TTC549 (cell line): Measurements from ENCODE around the gene ENPEP.
"Not testable (repeated sequence)": the region's sequence is repeated elsewhere in the genome, so short reads cannot be mapped to it uniquely, and the experiment has no call there.

Experiments used
- FAIRE-seq: peaks from 2 replicates; lab custom pipeline; 2012; peaks lifted over from hg19 to GRCh38; lab: Jason Lieb, UNC

The ENPEP gene, protein sequence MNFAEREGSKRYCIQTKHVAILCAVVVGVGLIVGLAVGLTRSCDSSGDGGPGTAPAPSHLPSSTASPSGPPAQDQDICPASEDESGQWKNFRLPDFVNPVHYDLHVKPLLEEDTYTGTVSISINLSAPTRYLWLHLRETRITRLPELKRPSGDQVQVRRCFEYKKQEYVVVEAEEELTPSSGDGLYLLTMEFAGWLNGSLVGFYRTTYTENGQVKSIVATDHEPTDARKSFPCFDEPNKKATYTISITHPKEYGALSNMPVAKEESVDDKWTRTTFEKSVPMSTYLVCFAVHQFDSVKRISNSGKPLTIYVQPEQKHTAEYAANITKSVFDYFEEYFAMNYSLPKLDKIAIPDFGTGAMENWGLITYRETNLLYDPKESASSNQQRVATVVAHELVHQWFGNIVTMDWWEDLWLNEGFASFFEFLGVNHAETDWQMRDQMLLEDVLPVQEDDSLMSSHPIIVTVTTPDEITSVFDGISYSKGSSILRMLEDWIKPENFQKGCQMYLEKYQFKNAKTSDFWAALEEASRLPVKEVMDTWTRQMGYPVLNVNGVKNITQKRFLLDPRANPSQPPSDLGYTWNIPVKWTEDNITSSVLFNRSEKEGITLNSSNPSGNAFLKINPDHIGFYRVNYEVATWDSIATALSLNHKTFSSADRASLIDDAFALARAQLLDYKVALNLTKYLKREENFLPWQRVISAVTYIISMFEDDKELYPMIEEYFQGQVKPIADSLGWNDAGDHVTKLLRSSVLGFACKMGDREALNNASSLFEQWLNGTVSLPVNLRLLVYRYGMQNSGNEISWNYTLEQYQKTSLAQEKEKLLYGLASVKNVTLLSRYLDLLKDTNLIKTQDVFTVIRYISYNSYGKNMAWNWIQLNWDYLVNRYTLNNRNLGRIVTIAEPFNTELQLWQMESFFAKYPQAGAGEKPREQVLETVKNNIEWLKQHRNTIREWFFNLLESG

DNA sequence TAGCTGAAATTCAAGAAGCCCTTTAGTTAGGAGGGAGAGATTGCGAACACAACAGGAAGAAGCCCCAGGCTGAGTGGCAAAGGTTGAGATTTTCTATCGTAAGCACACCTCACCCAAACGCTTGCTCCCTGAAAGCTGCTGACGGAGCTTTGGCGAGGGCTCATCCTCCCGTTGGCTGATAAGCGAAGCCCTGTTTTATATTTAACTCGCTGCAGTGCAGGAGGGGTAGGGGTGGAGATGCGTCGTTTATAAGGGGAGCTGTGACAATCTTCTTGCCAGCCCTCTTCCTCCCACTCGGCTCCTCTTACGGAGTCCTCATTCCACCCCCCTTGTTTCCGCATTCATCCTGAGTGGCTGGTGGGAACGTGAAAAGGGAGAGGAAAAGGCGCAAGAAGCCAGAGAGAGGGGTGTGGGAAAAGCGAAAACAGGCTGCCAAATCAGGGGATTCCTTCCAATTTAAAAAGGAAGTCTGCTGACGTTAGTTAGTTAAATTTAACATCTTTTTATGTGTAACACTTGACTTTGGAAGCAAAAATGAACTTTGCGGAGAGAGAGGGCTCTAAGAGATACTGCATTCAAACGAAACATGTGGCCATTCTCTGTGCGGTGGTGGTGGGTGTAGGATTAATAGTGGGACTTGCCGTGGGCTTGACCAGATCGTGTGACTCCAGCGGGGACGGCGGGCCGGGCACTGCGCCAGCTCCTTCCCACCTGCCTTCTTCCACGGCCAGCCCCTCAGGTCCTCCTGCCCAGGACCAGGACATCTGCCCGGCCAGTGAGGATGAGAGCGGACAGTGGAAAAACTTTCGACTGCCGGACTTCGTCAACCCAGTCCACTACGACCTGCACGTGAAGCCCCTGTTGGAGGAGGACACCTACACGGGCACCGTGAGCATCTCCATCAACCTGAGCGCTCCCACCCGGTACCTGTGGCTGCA lies at the start of gene ENPEP:
Gene ENPEP, plus strand, starts transcription at position 275 of the 938 bp plus-strand sequence. Its CDS starts 260 bp downstream, at position 535.
- FAIRE-seq, result no peak

GRCh38 chr4:110431805-110432204 lies 44.1 kb upstream of the ENPEP start:
- FAIRE-seq, result not testable (repeated sequence)

- not testable (repeated sequence) for FAIRE-seq
These were observed 38.7 kb upstream of the ENPEP start for GRCh38 chr4:110437292-110437691.

DNA sequence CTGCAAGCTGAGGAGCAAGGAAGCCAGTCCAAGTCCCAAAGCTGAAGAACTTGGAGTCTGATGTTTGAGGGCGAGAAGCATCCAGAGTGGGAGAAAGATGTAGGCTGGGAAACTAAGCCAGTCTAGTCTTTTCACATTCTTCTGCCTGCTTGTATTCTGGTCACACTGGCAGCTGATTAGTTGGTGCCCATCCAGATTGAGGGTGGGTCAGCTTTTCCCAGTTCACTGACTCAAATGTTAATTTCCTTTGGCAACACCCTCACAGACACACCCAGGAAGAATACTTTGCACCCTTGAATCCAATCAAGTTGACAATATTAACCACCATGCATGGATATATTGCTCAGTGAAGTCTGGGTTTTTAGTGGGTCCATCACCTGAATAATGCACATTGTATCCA lies 36.7 kb upstream of the ENPEP start:
- not testable (repeated sequence) for FAIRE-seq

DNA sequence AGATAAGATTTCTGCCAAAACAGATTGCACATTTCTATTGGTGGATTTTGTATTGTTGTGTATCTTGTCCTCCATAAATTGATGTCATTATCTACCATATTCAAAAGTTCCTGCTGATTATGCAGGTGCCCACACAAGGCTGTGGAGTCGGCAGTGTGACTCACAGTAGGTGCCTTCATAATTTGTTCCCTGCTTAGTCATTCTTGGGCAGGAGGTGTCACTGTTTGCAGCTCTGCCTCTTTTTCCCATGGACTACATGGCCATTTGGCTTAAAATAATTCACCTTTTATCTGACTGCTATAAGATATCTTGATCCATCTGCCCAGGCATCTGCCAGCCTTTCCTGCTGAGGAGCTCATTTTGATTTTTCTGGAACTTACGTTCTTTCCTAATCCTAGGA lies 33.6 kb upstream of the ENPEP start:
- no peak for FAIRE-seq

DNA sequence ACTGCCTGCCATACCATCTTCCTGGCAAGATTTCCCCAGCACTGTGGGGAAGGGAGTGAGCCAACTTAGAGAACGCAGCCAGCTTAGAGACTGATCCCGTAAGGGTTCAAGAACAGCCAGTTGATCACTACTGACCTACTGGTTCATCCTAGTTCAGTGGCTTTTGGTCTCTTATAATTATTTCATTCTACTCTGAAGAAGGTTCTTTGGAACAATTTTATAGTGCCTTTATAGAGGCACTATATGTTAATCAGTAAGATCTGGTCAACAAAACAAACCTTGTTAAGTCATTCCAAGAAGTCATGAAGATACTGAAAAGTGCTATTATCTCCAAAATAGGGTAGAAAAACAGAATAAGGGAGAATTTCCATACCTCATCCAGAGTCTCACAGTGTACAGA lies 33.2 kb upstream of the ENPEP start:
- FAIRE-seq, result no peak

- no peak for FAIRE-seq
These were observed 26.0 kb upstream of the ENPEP start for GRCh38 chr4:110449947-110450346.

- FAIRE-seq, result no peak
These were observed 23.4 kb upstream of the ENPEP start for GRCh38 chr4:110452546-110452945.

- no peak for FAIRE-seq
These were observed 21.5 kb upstream of the ENPEP start for GRCh38 chr4:110454441-110454840.

GRCh38 chr4:110458494-110459266 lies 17.3 kb upstream of the ENPEP start:
- no peak for FAIRE-seq

DNA sequence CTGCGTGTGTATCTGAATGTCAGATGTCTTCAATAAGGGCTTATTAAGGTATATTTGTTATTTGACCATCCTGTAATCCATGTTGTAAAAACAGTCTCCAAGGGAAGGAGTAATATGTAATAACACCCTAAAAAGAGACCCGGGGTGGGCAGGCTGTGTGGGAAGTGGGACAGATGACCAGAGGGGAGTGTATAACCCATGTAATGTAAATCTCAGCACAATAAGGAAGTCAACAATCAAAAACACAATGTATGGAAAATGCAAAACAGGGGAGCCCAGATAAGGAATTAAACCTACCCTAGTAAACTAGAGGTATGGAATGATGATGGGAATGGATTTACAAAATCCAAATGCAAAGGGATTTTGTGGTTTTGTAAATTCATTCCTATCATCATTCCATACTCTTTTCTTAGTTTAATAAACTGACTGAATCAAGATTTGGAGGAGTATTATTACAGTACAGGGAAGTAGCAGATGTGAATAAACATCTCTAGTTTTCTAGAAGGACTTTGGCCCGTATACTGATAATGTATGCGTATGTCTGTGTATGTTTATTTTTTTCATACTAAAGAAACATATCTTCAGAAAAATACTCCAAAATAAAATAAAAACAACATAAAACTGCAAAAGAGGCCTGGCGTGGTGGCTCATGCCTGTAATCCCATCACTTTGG lies 15.7 kb upstream of the ENPEP start:
- no peak for FAIRE-seq

GRCh38 chr4:110467400-110467799 lies 8.6 kb upstream of the ENPEP start:
- no peak for FAIRE-seq

DNA sequence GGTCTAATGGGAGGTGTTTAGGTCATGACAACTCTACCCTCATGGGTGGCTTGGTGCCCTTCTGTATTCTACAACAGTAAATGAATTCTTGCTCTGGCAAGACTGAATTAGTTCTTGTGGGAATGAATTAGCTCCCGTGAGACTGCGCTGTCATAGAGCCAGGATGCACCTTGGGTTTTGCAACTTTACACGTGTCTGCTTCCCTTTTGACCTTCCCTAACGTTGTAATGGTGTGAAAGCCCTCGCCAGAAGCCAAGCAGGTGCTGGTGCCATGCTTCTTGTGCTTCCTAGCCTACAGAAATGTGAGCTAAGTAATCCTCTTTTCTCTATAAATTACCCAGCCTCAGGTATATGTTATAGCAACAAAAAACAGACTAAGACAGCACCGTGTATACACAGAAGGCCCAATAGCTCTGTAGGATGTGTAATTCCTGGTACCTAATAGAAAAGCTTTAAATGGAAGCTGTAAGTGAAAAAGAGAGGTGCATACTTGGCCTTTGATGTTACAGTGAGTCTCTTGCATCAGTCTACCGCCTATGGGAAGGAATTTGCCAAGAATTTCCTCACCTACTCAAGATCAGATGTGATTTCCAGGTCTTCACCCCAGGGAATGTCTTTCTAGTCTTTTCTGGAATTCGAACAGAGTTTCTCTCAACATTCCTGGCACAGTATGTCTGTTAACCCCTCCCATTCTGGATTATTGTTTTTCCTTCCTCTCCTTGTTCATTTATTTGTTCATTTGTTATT lies 3.2 kb upstream of the ENPEP start:
- FAIRE-seq, result no peak

DNA sequence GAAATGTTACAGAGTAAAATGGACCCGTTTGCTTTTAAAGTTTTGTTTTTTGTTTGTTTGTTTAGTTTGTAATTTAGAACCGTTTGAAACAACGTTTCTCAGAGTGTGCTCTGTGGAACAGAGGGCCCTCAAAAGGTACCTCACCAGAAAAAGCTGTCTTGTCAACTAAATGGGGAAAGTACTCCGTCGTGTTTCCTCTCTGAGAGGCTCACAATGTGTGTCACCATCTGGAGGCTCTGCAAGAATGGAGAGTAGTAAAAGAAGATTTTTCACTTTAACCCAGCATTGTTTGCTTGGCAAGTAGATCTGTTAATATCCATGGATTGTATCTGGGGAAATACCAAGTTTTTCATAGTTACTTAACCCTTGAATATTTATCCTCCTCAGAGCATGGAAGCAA lies 1.5 kb upstream of the ENPEP start:
- no peak for FAIRE-seq

- FAIRE-seq, result not testable (repeated sequence)
These were observed 875 bp upstream of the ENPEP start for GRCh38 chr4:110475080-110475479.

DNA sequence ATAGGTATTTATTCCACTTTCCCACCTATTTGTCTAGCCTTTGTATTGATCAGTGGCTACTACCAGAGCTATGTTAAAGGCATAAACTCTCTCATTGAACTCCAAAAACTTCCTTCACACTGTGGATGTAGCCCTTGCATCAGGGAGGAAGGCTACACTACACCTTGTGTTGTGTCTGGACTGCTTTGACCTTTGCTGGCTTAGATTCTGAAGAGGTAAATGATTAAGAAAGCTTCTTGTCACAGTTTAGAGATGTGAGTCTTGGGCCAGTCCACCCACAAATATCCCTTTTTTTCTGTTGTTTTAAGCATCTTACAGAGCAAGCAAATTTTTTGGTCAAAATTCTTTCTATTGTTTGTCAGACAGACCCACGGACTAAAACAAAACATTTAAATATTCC lies 1.9 kb downstream of the ENPEP start:
- no peak for FAIRE-seq

GRCh38 chr4:110480031-110480549 lies 4.1 kb downstream of the ENPEP start:
- no peak for FAIRE-seq

DNA sequence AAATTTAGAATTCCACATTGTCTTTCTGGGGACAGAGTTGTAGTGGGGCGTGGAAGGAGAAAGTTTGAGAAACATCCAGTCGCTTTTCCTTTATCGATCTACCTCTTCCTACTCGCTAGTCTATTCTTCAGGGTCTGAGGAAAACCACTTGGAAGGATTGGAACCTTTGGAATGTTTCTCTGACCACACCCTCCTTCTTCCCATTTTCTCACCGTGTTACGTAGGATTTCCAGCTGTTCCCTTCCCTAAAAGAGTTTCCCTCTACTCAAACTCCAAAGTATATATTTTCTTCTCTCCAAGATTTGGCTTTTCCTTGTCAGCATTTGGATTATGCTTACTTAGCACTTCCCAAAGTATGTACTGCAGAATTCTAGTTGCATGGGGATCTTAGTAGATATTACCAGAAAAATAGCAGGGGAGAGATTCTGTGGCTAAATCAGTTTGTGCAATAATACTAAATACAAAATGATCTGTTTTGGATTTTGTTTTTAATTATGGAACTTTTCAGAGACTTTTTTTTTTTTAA lies 4.9 kb downstream of the ENPEP start:
- FAIRE-seq, result no peak

DNA sequence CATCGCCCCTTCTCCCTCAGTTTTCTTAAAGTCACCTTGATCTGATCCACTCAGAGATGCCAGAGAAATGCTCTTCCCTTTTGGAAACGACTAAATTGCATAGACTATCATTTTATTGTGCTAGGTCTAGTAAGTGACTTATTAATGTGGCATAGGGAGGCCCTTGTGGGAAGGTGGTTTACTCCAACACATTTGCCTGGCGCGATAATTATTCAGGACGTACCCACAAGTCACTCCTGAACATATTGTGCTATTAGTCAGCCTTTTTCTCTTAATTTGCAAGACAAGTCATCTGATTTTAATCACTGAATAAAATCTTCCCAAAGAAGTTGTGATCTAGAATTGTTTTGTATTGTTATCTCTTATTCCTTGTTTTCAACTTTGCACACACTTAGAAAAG lies 7.6 kb downstream of the ENPEP start:
- no peak for FAIRE-seq
